Measurements from ENCODE around the gene SENP8.

SENP8 gene

DNA sequence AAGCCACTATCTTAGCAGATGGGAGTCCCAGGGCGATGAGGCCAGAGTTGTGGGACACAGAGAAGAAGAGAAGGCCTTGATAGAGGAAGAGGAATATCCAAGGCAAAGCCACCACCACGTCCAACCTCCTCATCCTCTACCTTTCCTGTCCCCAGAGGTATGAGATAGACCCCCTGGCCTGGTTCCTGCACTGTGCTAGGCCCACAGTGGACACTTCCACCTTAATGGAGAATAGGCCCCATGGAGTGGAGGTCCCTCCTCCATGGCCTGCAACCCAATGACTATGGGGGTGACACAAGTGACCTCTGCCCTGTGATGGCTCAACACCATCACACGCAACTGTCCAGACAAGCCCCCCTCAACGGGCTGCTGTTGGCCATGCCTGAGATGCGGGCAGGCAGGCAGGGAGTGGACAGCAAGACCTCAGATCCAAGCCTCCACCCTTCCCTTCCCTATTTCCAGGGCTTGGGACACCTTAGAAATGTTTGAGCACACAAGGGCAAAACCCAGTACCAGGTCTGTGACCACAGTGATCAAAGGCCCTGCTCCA lies 42.6 kb downstream of the SENP8 start:
- TF ChIP-seq CTCF (IDR thresholded peaks at IDR 0.05; ENCODE audit: low read depth, low read length), result no peak
- no peak for DNase-seq (ENCODE audit: low read depth in 2 of 2)

DNA sequence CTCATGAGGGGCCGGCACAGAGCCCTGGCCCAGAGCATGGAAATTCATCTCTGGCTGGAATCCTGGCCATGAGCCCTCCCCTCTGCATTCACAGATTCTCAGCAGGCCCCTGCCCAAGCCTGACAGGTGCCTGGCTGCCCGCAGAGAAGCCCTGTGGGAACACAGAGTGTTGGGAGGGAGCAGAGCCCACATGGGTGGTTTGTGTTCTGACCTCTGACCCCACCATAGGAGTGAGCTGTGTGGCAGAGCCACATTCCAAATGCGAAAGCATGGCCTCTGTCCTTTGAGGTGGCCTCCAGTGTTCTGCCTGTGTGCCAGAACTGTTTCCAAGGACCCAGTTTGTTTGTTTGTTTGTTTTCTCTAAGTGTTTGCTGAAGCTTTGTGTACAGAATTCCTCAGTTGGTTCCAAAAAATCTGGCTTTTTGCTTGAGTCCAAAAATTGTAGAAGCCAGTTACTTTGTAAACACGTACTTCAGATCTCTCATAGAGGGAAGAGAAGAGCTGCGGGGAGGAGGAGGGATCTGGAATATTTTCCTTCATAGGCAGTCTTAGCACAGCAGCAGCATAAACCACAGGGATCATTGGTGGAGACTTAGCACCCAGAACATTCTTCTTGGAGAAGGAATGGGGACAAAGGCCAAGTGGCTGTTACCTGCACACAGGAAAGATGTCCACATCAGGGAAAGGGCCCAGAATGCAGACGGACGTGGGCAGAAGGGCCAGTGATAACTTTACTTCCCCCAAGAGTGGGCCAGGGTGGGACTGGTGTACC lies 43.3 kb downstream of the SENP8 start:
- DNase-seq (ENCODE audit: low read depth in 2 of 2), result no peak
- TF ChIP-seq CTCF (IDR thresholded peaks at IDR 0.05; ENCODE audit: low read depth, low read length), result no peak
- no peak overlapping the region for H3K4me3 ChIP-seq (replicated peaks in 1 of 2; ENCODE audit: low read depth in 2 of 2, low read length in 2 of 2)

More for the DNA sequence above, 42.6 kb downstream of the SENP8 start:
- H3K4me3 ChIP-seq (replicated peaks in 1 of 2; ENCODE audit: low read depth in 2 of 2, low read length in 2 of 2), result no peak overlapping the region

DNA sequence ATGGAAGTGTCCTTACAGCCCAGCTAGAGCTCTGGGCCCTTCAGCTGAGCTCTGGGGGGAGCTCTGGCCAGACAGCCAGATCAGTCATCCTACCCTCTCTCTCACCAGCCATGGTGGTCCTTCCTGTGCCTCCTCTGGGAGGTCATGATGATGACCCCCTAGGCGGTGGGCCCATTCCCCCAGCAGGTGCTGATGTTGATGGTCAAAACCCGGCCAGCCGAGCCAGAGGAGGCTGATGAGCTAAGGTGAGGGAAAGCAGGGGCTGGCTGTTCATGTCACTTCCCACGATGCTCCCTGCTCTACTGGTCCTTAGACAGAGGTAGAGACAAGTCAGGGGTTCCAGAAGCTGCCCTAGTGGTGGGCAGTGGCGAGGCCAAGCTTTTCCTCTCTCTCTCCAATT lies 44.4 kb downstream of the SENP8 start:
- TF ChIP-seq CTCF (IDR thresholded peaks at IDR 0.05; ENCODE audit: low read depth, low read length), result no peak
- DNase-seq (ENCODE audit: low read depth in 2 of 2), result no peak
- no peak overlapping the region for H3K4me3 ChIP-seq (replicated peaks in 1 of 2; ENCODE audit: low read depth in 2 of 2, low read length in 2 of 2)

- DNase-seq (ENCODE audit: low read depth in 2 of 2), result no peak
- no peak overlapping the region for H3K4me3 ChIP-seq (replicated peaks in 1 of 2; ENCODE audit: low read depth in 2 of 2, low read length in 2 of 2)
- TF ChIP-seq CTCF (IDR thresholded peaks at IDR 0.05; ENCODE audit: low read depth, low read length), result no peak
Measured at GRCh38 chr15:72163719-72164118, 45.5 kb downstream of the SENP8 start.

GRCh38 chr15:72166716-72167417 lies 48.7 kb downstream of the SENP8 start:
- no peak for DNase-seq (ENCODE audit: low read depth in 2 of 2)
- no peak for TF ChIP-seq CTCF (IDR thresholded peaks at IDR 0.05; ENCODE audit: low read depth, low read length)
- H3K4me3 ChIP-seq (replicated peaks in 1 of 2; ENCODE audit: low read depth in 2 of 2, low read length in 2 of 2), result no peak overlapping the region

- no peak for DNase-seq (ENCODE audit: low read depth in 2 of 2)
- no peak overlapping the region for H3K4me3 ChIP-seq (replicated peaks in 1 of 2; ENCODE audit: low read depth in 2 of 2, low read length in 2 of 2)
- TF ChIP-seq CTCF (IDR thresholded peaks at IDR 0.05; ENCODE audit: low read depth, low read length), result no peak
Measured at GRCh38 chr15:72167445-72167844, 49.2 kb downstream of the SENP8 start.
